Measurements from ENCODE around the gene GLCCI1. TPM values are rescaled to one million over a fixed set of nuclear protein-coding genes. Genes with fewer than 3 reads are reported as not detected.

The GLCCI1 gene
- total and polyA plus RNA-seq, 12 donors, result 0.75 to 13.0 (median 6.6) TPM

- TF ChIP-seq CTCF (IDR thresholded peaks at IDR 0.05), result no peak
- WGBS, 2 donors, result 91 to 93% methylated on average over 5 of the region's 5 CpGs
Observed at GRCh38 chr7:8084836-8085235, 116.2 kb downstream of the GLCCI1 start.

GRCh38 chr7:8085420-8085819, 116.8 kb downstream of the GLCCI1 start:
- no peaks in the 10 kb centered on the region for H3K4me1 ChIP-seq
- ATAC-seq, result no peak
- no peak for TF ChIP-seq CTCF (IDR thresholded peaks at IDR 0.05)
- peaks cover 0 to 26% (median 0%) of the 10 kb centered on the region in 9 donors for H3K36me3 ChIP-seq
- no peaks in the 10 kb centered on the region for H3K9me3 ChIP-seq
- no peak overlapping the region for H3K27ac ChIP-seq
- DNase-seq, result no peak
- intact Hi-C loops (cut with DNase I), result no loop called here
- H3K27me3 ChIP-seq, result no peaks in the 10 kb centered on the region
- no peak overlapping the region for H3K4me3 ChIP-seq
- WGBS, 2 donors, result 94 to 95% methylated on average over 3 of the region's 3 CpGs

More at GRCh38 chr7:8084836-8085235, 116.2 kb downstream of the GLCCI1 start:
- no peak for DNase-seq
- no peak overlapping the region for H3K4me3 ChIP-seq
- H3K4me1 ChIP-seq, result no peaks in the 10 kb centered on the region
- ATAC-seq, result no peak
- no peaks in the 10 kb centered on the region for H3K27me3 ChIP-seq
- no peak overlapping the region for H3K27ac ChIP-seq
- H3K9me3 ChIP-seq, result no peaks in the 10 kb centered on the region
- intact Hi-C loops (cut with DNase I), result no loop called here
- H3K36me3 ChIP-seq, result peaks cover 0 to 26% (median 0%) of the 10 kb centered on the region in 9 donors

GRCh38 chr7:8086239-8086638, 117.6 kb downstream of the GLCCI1 start:
- Histone ChIP-seq H3K9me3 (no peaks in the 10 kb centered on the region), H3K27ac (no peak overlapping the region), H3K36me3 (peaks cover 0 to 26% (median 0%) of the 10 kb centered on the region in 9 donors), H3K27me3 (no peaks in the 10 kb centered on the region), H3K4me3 (no peak overlapping the region), H3K4me1 (no peaks in the 10 kb centered on the region)
- 90 to 94% methylated on average over 6 of the region's 6 CpGs for WGBS, 2 donors
- DNase-seq (no peak), ATAC-seq (no peak)
- intact Hi-C loops (cut with DNase I), result no loop called here
- TF ChIP-seq CTCF (IDR thresholded peaks at IDR 0.05), result no peak

GRCh38 chr7:8089036-8089780, 120.6 kb downstream of the GLCCI1 start:
- Histone ChIP-seq H3K27me3 (no peaks in the 10 kb centered on the region), H3K9me3 (no peaks in the 10 kb centered on the region), H3K4me3 (no peak overlapping the region), H3K27ac (no peak overlapping the region), H3K36me3 (peaks cover 0 to 26% (median 0%) of the 10 kb centered on the region in 9 donors), H3K4me1 (no peaks in the 10 kb centered on the region)
- TF ChIP-seq CTCF (IDR thresholded peaks at IDR 0.05), result no peak
- intact Hi-C loops (cut with DNase I), result no loop called here
- ATAC-seq, result no peak
- no peak for DNase-seq
- WGBS, 2 donors, result 95 to 96% methylated on average over 6 of the region's 6 CpGs

All from heart right ventricle (tissue), 16 donors.